Measurements from ENCODE around the gene SORBS2. TPM values are rescaled to one million over a fixed set of nuclear protein-coding genes. Genes with fewer than 3 reads are reported as not detected.
"Not testable (repeated sequence)": the region's sequence is repeated elsewhere in the genome, so short reads cannot be mapped to it uniquely, and the experiment has no call there.

The SORBS2 gene
- total RNA-seq, 1 donor from 2014 or later = 94.2 TPM

- H3K4me3 Mint-ChIP-seq (ENCODE audit: low read depth) = no peak overlapping the region
- H3K9me3 Mint-ChIP-seq (ENCODE audit: low read depth) = no peaks in the 10 kb centered on the region
- H3K36me3 Mint-ChIP-seq (ENCODE audit: insufficient read depth) = peaks cover 21% of the 10 kb centered on the region
- DNase-seq (ENCODE audit: low spot score, unreplicated experiment) = no peak
- peaks cover 40% of the 10 kb centered on the region for H3K4me1 Mint-ChIP-seq (ENCODE audit: low read depth)
- TF ChIP-seq CTCF (IDR thresholded peaks at IDR 0.05; ENCODE audit: unreplicated experiment) = no peak
- no peak overlapping the region for H3K27ac Mint-ChIP-seq
- H3K27me3 Mint-ChIP-seq = no peaks in the 10 kb centered on the region
Observed at GRCh38 chr4:185718578-185719499, 93.2 kb downstream of the SORBS2 start.

- no peak overlapping the region for H3K4me3 Mint-ChIP-seq (ENCODE audit: low read depth)
- no peak for TF ChIP-seq CTCF (IDR thresholded peaks at IDR 0.05; ENCODE audit: unreplicated experiment)
- H3K36me3 Mint-ChIP-seq (ENCODE audit: insufficient read depth) = peaks cover 21% of the 10 kb centered on the region
- H3K27ac Mint-ChIP-seq = no peak overlapping the region
- no peak for DNase-seq (ENCODE audit: low spot score, unreplicated experiment)
- no peaks in the 10 kb centered on the region for H3K27me3 Mint-ChIP-seq
- no peaks in the 10 kb centered on the region for H3K9me3 Mint-ChIP-seq (ENCODE audit: low read depth)
- peaks cover 50% of the 10 kb centered on the region for H3K4me1 Mint-ChIP-seq (ENCODE audit: low read depth)
Observed at GRCh38 chr4:185717377-185717741, 94.6 kb downstream of the SORBS2 start.

GRCh38 chr4:185716577-185717376 is 95.2 kb downstream of the SORBS2 start:
- Mint-ChIP-seq H3K4me1 (ENCODE audit: low read depth) (peaks cover 50% of the 10 kb centered on the region), H3K36me3 (ENCODE audit: insufficient read depth) (peaks cover 22% of the 10 kb centered on the region), H3K4me3 (ENCODE audit: low read depth) (no peak overlapping the region), H3K9me3 (ENCODE audit: low read depth) (no peaks in the 10 kb centered on the region), H3K27me3 (no peaks in the 10 kb centered on the region), H3K27ac (peak overlapping the region; percentile 30)
- no peak for DNase-seq (ENCODE audit: low spot score, unreplicated experiment)
- TF ChIP-seq CTCF (IDR thresholded peaks at IDR 0.05; ENCODE audit: unreplicated experiment) = no peak

- no peak for TF ChIP-seq CTCF (IDR thresholded peaks at IDR 0.05; ENCODE audit: unreplicated experiment)
- H3K9me3 Mint-ChIP-seq (ENCODE audit: low read depth) = no peaks in the 10 kb centered on the region
Observed at GRCh38 chr4:185716141-185716551, 95.8 kb downstream of the SORBS2 start.

GRCh38 chr4:185714524-185714923 is 97.5 kb downstream of the SORBS2 start:
- not testable (repeated sequence) for DNase-seq (ENCODE audit: low spot score, unreplicated experiment); H3K4me3 Mint-ChIP-seq (ENCODE audit: low read depth); H3K27ac Mint-ChIP-seq; H3K27me3 Mint-ChIP-seq; H3K9me3 Mint-ChIP-seq (ENCODE audit: low read depth)
- H3K4me1 Mint-ChIP-seq (ENCODE audit: low read depth) = peaks cover 44% of the 10 kb centered on the region
- H3K36me3 Mint-ChIP-seq (ENCODE audit: insufficient read depth) = peaks cover 26% of the 10 kb centered on the region

More at GRCh38 chr4:185716141-185716551, 95.8 kb downstream of the SORBS2 start:
- no peak for DNase-seq (ENCODE audit: low spot score, unreplicated experiment)
- H3K27me3 Mint-ChIP-seq = no peaks in the 10 kb centered on the region
- peaks cover 46% of the 10 kb centered on the region for H3K4me1 Mint-ChIP-seq (ENCODE audit: low read depth)
- H3K27ac Mint-ChIP-seq = no peak overlapping the region
- H3K4me3 Mint-ChIP-seq (ENCODE audit: low read depth) = no peak overlapping the region
- H3K36me3 Mint-ChIP-seq (ENCODE audit: insufficient read depth) = peaks cover 22% of the 10 kb centered on the region

All from progenitor cell of endocrine pancreas (in vitro differentiated cells).